UCSD-AML1 (cell line): ENCODE results near the gene GLO1.

Experiments used
- DNase-seq: peaks from one replicate; lab custom pipeline; 2025; ENCODE audit not compliant: unreplicated experiment; lab: John Stamatoyannopoulos, UW

The GLO1 gene

GRCh38 chr6:38673397-38674165 is 29.4 kb downstream of the GLO1 start:
- peak; percentile 11 for DNase-seq

GRCh38 chr6:38671885-38672467 is 31.0 kb downstream of the GLO1 start:
- no peak for DNase-seq

- no peak for DNase-seq
Observed at GRCh38 chr6:38658418-38659167, 44.4 kb downstream of the GLO1 start.

- no peak for DNase-seq
Observed at GRCh38 chr6:38656896-38657295, 46.0 kb downstream of the GLO1 start.

- no peak for DNase-seq
Observed at GRCh38 chr6:38654263-38654662, 48.7 kb downstream of the GLO1 start.

- no peak for DNase-seq
Observed at GRCh38 chr6:38651121-38651784, 51.7 kb downstream of the GLO1 start.

- no peak for DNase-seq
Observed at GRCh38 chr6:38650207-38650752, 52.7 kb downstream of the GLO1 start.

GRCh38 chr6:38649744-38650143 is 53.2 kb downstream of the GLO1 start:
- no peak for DNase-seq

- DNase-seq: no peak
Observed at GRCh38 chr6:38648629-38649028, 54.3 kb downstream of the GLO1 start.

- no peak for DNase-seq
Observed at GRCh38 chr6:38646166-38646878, 56.6 kb downstream of the GLO1 start.

- no peak for DNase-seq
Observed at GRCh38 chr6:38644951-38645350, 58.0 kb downstream of the GLO1 start.

GRCh38 chr6:38640216-38640909 is 62.6 kb downstream of the GLO1 start:
- DNase-seq: no peak

GRCh38 chr6:38639498-38640215 is 63.3 kb downstream of the GLO1 start, which contains the start of gene BTBD9:
Gene BTBD9, minus strand, starts transcription at chr6:38639929.
- DNase-seq: peak; percentile 87

GRCh38 chr6:38638941-38639497 is 63.9 kb downstream of the GLO1 start:
- no peak for DNase-seq

GRCh38 chr6:38637756-38638155 is 65.2 kb downstream of the GLO1 start:
- no peak for DNase-seq

- no peak for DNase-seq
Observed at GRCh38 chr6:38636027-38636426, 66.9 kb downstream of the GLO1 start.

GRCh38 chr6:38634518-38634917 is 68.4 kb downstream of the GLO1 start:
- no peak for DNase-seq

GRCh38 chr6:38632490-38632889 is 70.5 kb downstream of the GLO1 start:
- no peak for DNase-seq

GRCh38 chr6:38631186-38631783 is 71.7 kb downstream of the GLO1 start:
- no peak for DNase-seq
